Endothelial cell of umbilical vein (primary cell): ENCODE data around the gene CFAP99. TPM values are rescaled to one million over a fixed set of nuclear protein-coding genes. Genes with fewer than 3 reads are reported as not detected.
"Not testable (repeated sequence)": the region's sequence is repeated elsewhere in the genome, so short reads cannot be mapped to it uniquely, and the experiment has no call there.

Source experiments
- BruUV-seq: library from RNA; stranded (reverse); fragments of 400-500 nt; replicated peaks from 2 replicates; lab custom pipeline; 2021; lab: Mats Ljungman, UMichigan
- CTCF ChIA-PET: fragments of 300-600, 350-600 bp; sonication (Branson Sonifier 250); formaldehyde crosslinking; loops from one replicate; lab custom pipeline; 2021; ENCODE audit warnings: antibody characterized with exemption, inconsistent platforms; lab: Charles Lee
- POLR2A ChIA-PET: fragments of 300-600, 350-600 bp; sonication (Branson Sonifier 250); formaldehyde crosslinking; loops from one replicate; lab custom pipeline; 2021; ENCODE audit warnings: antibody characterized with exemption, inconsistent platforms; lab: Charles Lee
- DNase-seq: peaks from one replicate; pipeline ENCODE4 v3.0.0-alpha.2; 2011; ENCODE audit warnings: low read depth, low spot score
- FAIRE-seq: peaks from 2 replicates; lab custom pipeline; 2011; peaks lifted over from hg19 to GRCh38; lab: Jason Lieb, UNC
- H2AFZ ChIP-seq: 2 replicates; pipeline ENCODE4 v1.6.0; 2012; ENCODE audit warnings: low read depth, low read length, control low read depth, inconsistent platforms
- H3K27ac ChIP-seq: 2 replicates; pipeline ENCODE4 v1.5.1; 2011; ENCODE audit warnings: low read depth, mild to moderate bottlenecking, control low read depth, low read length, moderate library complexity; ENCODE audit not compliant: insufficient read depth
- H3K27me3 ChIP-seq, 2 experiments: 2 replicates each; pipeline versions ENCODE4 v1.6.0 to v1.6.1; 2011; ENCODE audit warnings: low read length in 2 of 2, mixed read lengths in 1 of 2; ENCODE audit not compliant: control insufficient read depth in 2 of 2, insufficient read depth in 2 of 2
- H3K36me3 ChIP-seq, 2 experiments: 2 replicates in 1 of 2; 3 replicates in 1 of 2; pipeline ENCODE4 v1.5.1; 2011; ENCODE audit warnings: low read length in 2 of 2, mild to moderate bottlenecking in 1 of 2, moderate library complexity in 1 of 2; ENCODE audit not compliant: control insufficient read depth in 2 of 2, insufficient read depth in 2 of 2; ENCODE audit errors: extremely low read depth in 1 of 2
- H3K4me1 ChIP-seq: 3 replicates; pipeline ENCODE4 v1.5.1; 2011; ENCODE audit warnings: mild to moderate bottlenecking, low read length; ENCODE audit not compliant: control insufficient read depth, insufficient read depth; ENCODE audit errors: extremely low read depth
- H3K4me2 ChIP-seq: 2 replicates; pipeline ENCODE4 v1.6.1; 2011; ENCODE audit warnings: low read length, control low read depth, mixed read lengths; ENCODE audit not compliant: insufficient read depth
- H3K4me3 ChIP-seq, 3 experiments: fragments of 200-600 bp in 1 of 3; sonication (generic), shearing (Covaris generic) in 1 of 3; replicated peaks in 1 of 3; 2 replicates each; pipeline ENCODE4 v1.5.1; 2011 to 2016; ENCODE audit warnings: control low read depth in 3 of 3, low read length in 3 of 3, mild to moderate bottlenecking in 2 of 3, inconsistent platforms in 1 of 3, low read depth in 1 of 3, moderate library complexity in 1 of 3; ENCODE audit not compliant: insufficient read depth in 1 of 3
- H3K79me2 ChIP-seq: 2 replicates; pipeline ENCODE4 v1.6.0; 2012; ENCODE audit warnings: low read length, inconsistent platforms; ENCODE audit not compliant: control insufficient read depth, insufficient read depth
- H3K9ac ChIP-seq: replicated peaks from 2 replicates; pipeline ENCODE3; 2011; ENCODE audit warnings: low read length, control low read depth; ENCODE audit not compliant: insufficient read depth; ENCODE audit errors: extremely low read depth
- H3K9me1 ChIP-seq: replicated peaks from 3 replicates; pipeline ENCODE4 v1.6.0; 2011; ENCODE audit warnings: mild to moderate bottlenecking, low read length; ENCODE audit not compliant: control insufficient read depth, insufficient read depth; ENCODE audit errors: extremely low read depth
- H3K9me3 ChIP-seq: replicated peaks from 2 replicates; pipeline ENCODE4 v1.5.1; 2012; ENCODE audit warnings: low read length, inconsistent platforms; ENCODE audit not compliant: control insufficient read depth, insufficient read depth
- H4K20me1 ChIP-seq: replicated peaks from 2 replicates; pipeline ENCODE3; 2011; ENCODE audit warnings: mild to moderate bottlenecking, low read length; ENCODE audit not compliant: control insufficient read depth, insufficient read depth; ENCODE audit errors: extremely low read depth
- EZH2 ChIP-seq: IDR thresholded peaks from 2 replicates; pipeline ENCODE4 v1.6.1; 2012; ENCODE audit warnings: borderline replicate concordance, low read depth, mild to moderate bottlenecking, moderate library complexity, low read length, inconsistent platforms; ENCODE audit not compliant: severe bottlenecking
- FOS ChIP-seq: IDR thresholded peaks from 2 replicates; pipeline ENCODE4 v1.6.1; 2011; ENCODE audit warnings: mild to moderate bottlenecking, low read length, moderate library complexity, borderline replicate concordance; ENCODE audit not compliant: insufficient read depth
- GATA2 ChIP-seq: IDR thresholded peaks from 2 replicates; pipeline ENCODE4 v1.7.0; 2011; ENCODE audit warnings: low read depth, mild to moderate bottlenecking, moderate library complexity, mixed read lengths, low read length; ENCODE audit not compliant: insufficient read length, insufficient read depth
- JUN ChIP-seq: IDR thresholded peaks from 2 replicates; pipeline ENCODE4 v1.6.1; 2011; ENCODE audit warnings: borderline replicate concordance, low read depth; ENCODE audit not compliant: insufficient read length, insufficient read depth
- MYC ChIP-seq: IDR thresholded peaks from one replicate; pipeline ENCODE4 v1.6.1; 2011; ENCODE audit warnings: mild to moderate bottlenecking, low read depth, low read length
- POLR2A ChIP-seq: IDR thresholded peaks from 2 replicates; pipeline ENCODE4 v1.6.1; 2012; ENCODE audit warnings: low read depth, mild to moderate bottlenecking, control low read depth, low read length
- POLR2AphosphoS5 ChIP-seq: IDR thresholded peaks from 2 replicates; pipeline ENCODE4 v1.6.1; 2012; ENCODE audit warnings: low read depth, mild to moderate bottlenecking, control low read depth, low read length, moderate library complexity; ENCODE audit not compliant: insufficient read depth
- dilution Hi-C: fragments of 300-500 bp; cut with MboI; formaldehyde crosslinking; loops from one replicate; pipeline ENCODE4 v1.15.0; 2019; ENCODE audit warnings: low sequenced_read_pairs; ENCODE audit not compliant: extremely low pct_ligation_motif_present
- intact Hi-C: fragments of 100-400 bp; cut with micrococcal nuclease; formaldehyde crosslinking; loops from one replicate; pipeline ENCODE4 v1.10.0; 2022
- polyA plus RNA-seq, 4 experiments: library from polyadenylated mRNA; depleted of rRNA in 3 of 4; stranded (reverse) in 3 of 4; unstranded in 1 of 4; fragments of >200 nt; gene quantifications; 2 replicates each; pipeline versions ENCODE4 v1.2.1 to v1.2.3, GENCODE V29; 2011 to 2012; ENCODE audit warnings: missing spikeins in 1 of 4
- total RNA-seq: library from RNA; stranded (reverse); gene quantifications from 2 replicates; pipeline ENCODE4 v1.2.3, GENCODE V29; 2021
- TF ChIP-seq, protein P1 (sequence below): IDR thresholded peaks from 2 replicates; pipeline ENCODE4 v1.6.1; 2011; ENCODE audit not compliant: insufficient read depth, insufficient read length
- TF ChIP-seq, protein P2 (sequence below), 2 donors: IDR thresholded peaks; 1 replicate in 1 of 2; 2 replicates in 1 of 2; pipeline ENCODE4 v1.5.1; 2011; ENCODE audit warnings: low read length in 2 of 2, mild to moderate bottlenecking in 2 of 2, moderate library complexity in 2 of 2, control low read depth in 1 of 2, inconsistent platforms in 1 of 2, low read depth in 1 of 2; ENCODE audit not compliant: insufficient read depth in 1 of 2; ENCODE audit errors: extremely low read depth in 1 of 2

The CFAP99 gene
- total and polyA plus RNA-seq, 2 donors (not counting 3 experiments of a cell fraction or from before 2014, with no cell fraction given): 0.03 TPM; not detected in 1

DNA sequence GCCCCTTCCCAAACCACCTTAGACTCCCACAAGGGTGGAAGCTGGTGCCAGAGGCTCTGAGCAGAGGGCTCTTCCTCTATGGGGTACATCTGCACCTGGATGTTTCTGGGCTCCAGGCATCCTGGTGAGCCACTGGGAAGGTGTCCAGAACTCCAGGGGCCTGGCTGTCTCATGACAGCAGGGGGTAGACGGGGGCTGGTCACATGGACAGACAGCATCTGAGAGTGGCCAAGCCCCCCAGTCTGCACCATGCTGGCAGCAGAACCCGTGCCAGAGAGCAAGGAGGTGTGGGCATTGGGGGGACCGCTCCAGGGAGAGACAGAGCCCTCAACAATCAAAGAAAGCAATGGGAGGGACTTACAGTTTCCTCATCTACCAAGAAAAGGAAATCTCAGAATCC lies 39.9 kb upstream of the CFAP99 start:
- DNase-seq (no peak), FAIRE-seq (no peak)
- no peaks in the 10 kb centered on the region for H4K20me1 ChIP-seq
- POLR2A ChIA-PET: no interaction called here
- H2AFZ ChIP-seq: no peak overlapping the region
- no peak overlapping the region for H3K4me3 ChIP-seq
- H3K27ac ChIP-seq: no peak overlapping the region
- H3K9ac ChIP-seq: no peak overlapping the region
- TF ChIP-seq FOS (no peak), JUN (no peak), GATA2 (no peak), POLR2A (no peak), MYC (no peak), POLR2AphosphoS5 (no peak), EZH2 (no peak)
- TF ChIP-seq, protein P1, sequence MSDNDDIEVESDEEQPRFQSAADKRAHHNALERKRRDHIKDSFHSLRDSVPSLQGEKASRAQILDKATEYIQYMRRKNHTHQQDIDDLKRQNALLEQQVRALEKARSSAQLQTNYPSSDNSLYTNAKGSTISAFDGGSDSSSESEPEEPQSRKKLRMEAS: no peak
- TF ChIP-seq, protein P2, sequence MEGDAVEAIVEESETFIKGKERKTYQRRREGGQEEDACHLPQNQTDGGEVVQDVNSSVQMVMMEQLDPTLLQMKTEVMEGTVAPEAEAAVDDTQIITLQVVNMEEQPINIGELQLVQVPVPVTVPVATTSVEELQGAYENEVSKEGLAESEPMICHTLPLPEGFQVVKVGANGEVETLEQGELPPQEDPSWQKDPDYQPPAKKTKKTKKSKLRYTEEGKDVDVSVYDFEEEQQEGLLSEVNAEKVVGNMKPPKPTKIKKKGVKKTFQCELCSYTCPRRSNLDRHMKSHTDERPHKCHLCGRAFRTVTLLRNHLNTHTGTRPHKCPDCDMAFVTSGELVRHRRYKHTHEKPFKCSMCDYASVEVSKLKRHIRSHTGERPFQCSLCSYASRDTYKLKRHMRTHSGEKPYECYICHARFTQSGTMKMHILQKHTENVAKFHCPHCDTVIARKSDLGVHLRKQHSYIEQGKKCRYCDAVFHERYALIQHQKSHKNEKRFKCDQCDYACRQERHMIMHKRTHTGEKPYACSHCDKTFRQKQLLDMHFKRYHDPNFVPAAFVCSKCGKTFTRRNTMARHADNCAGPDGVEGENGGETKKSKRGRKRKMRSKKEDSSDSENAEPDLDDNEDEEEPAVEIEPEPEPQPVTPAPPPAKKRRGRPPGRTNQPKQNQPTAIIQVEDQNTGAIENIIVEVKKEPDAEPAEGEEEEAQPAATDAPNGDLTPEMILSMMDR (IDR thresholded peaks at IDR 0.05; ENCODE audit: extremely low read depth in 1 of 2, insufficient read depth in 1 of 2, low read depth in 1 of 2, low read length in 2 of 2): no peak
- H3K9me1 ChIP-seq: no peaks in the 10 kb centered on the region
- intact Hi-C loops: no loop called here
- BruUV-seq: no TSS peak
- H3K4me1 ChIP-seq: no peaks in the 10 kb centered on the region
- H3K9me3 ChIP-seq: no peaks in the 10 kb centered on the region
- no peaks in the 10 kb centered on the region for H3K79me2 ChIP-seq
- H3K27me3 ChIP-seq: no peaks in the 10 kb centered on the region
- H3K4me2 ChIP-seq: no peak overlapping the region
- CTCF ChIA-PET: interaction anchor here (1.0 to 1.1 kb wide), 2 partner anchors 10 to 32 kb away, joined by 3 read pairs; no protein-coding TSS in a partner anchor
- H3K36me3 ChIP-seq: no peaks in the 10 kb centered on the region
- dilution Hi-C loops: no loop called here

DNA sequence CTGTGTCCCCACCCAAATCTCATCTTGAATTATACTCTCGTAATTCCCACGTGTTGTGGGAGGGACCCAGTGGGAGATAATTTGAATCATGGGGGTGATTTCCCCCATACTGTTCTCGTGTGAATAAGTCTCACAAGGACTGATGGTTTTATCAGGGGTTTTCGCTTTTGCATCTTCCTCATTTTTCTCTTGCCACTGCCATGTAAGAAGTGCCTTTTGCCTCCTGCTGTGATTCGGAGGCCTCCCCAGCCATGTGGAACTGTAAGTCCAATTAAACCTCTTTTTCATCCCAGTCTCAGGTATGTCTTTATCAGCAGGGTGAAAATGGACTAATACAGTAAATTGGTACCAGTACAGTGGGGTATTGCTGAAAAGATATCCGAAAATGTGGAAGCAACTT lies 38.2 kb upstream of the CFAP99 start:
- FAIRE-seq, POLR2A ChIA-PET: not testable (repeated sequence)

DNA sequence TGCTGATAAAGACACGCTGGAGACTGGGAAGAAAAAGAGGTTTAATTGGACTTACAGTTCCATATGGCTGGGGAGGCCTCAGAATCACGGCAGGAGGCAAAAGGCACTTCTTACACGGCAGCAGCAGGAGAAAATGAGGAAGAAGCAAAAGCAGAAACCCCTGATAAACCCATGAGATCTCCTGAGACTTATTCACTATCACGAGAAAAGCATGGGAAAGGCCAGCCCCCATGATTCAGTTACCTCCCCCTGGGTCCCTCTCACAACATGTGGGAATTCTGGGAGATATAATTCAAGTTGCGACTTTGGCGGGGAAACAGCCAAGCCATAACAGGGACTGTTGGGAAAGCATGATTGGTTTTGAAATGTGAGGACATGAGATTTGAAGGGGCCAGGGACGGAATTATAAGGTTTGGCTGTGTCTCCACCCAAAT lies 36.0 kb upstream of the CFAP99 start:
- H3K27ac ChIP-seq, H3K36me3 ChIP-seq, H2AFZ ChIP-seq, H3K4me3 ChIP-seq, POLR2A ChIA-PET, H3K27me3 ChIP-seq, dilution Hi-C loops, H3K9me1 ChIP-seq, H3K9ac ChIP-seq, intact Hi-C loops, DNase-seq, H3K4me2 ChIP-seq, CTCF ChIA-PET, BruUV-seq, FAIRE-seq, H3K79me2 ChIP-seq, H3K9me3 ChIP-seq, H4K20me1 ChIP-seq, H3K4me1 ChIP-seq: not testable (repeated sequence)

More for the DNA sequence above, 38.2 kb upstream of the CFAP99 start:
- intact Hi-C loops, dilution Hi-C loops, H3K4me3 ChIP-seq, H3K9me3 ChIP-seq, H3K4me1 ChIP-seq, H3K79me2 ChIP-seq, CTCF ChIA-PET, H3K9me1 ChIP-seq, H3K9ac ChIP-seq, H4K20me1 ChIP-seq, H2AFZ ChIP-seq, DNase-seq, H3K4me2 ChIP-seq, H3K27me3 ChIP-seq, H3K27ac ChIP-seq, BruUV-seq, H3K36me3 ChIP-seq: not testable (repeated sequence)
